Transverse colon (tissue), 4 donors: ENCODE measurements around the gene CRYGA. TPM values are rescaled to one million over a fixed set of nuclear protein-coding genes. Genes with fewer than 3 reads are reported as not detected.

Experiments used
- DNase-seq: peaks from one replicate; pipeline ENCODE4 v3.0.0-alpha.2; 2019
- H3K27ac ChIP-seq, 4 donors: fragments of 200-600 bp; sonication (generic); 2 replicates each; pipeline ENCODE4 v1.5.1; 2016 to 2018; ENCODE audit warnings: inconsistent platforms in 4 of 4
- H3K27me3 ChIP-seq: fragments of 200-600 bp; sonication (generic); 2 replicates; pipeline ENCODE4 v1.5.1; 2017; ENCODE audit warnings: inconsistent platforms
- H3K36me3 ChIP-seq, 4 donors: fragments of 200-600 bp; sonication (generic); 2 replicates each; pipeline ENCODE4 v1.5.1; 2017 to 2019; ENCODE audit warnings: inconsistent platforms in 4 of 4
- H3K4me1 ChIP-seq, 4 donors: fragments of 200-600 bp; sonication (generic); 2 replicates each; pipeline ENCODE4 v1.5.1; 2017 to 2020; ENCODE audit warnings: inconsistent platforms in 4 of 4
- H3K4me3 ChIP-seq, 4 donors: fragments of 200-600 bp; sonication (generic); 1 replicate in 1 of 4; 2 replicates in 3 of 4; pipeline versions ENCODE4 v1.5.1 to v1.6.1; 2017 to 2019; ENCODE audit warnings: inconsistent platforms in 4 of 4
- H3K9me3 ChIP-seq, 2 donors: fragments of 200-600 bp; sonication (generic); 2 replicates each; pipeline ENCODE4 v1.5.1; 2017 to 2019; ENCODE audit warnings: inconsistent platforms in 2 of 2
- CTCF ChIP-seq, 5 experiments: fragments of 200-600 bp in 3 of 5; fragments of 450-650 bp in 2 of 5; sonication (generic) in 3 of 5; IDR thresholded peaks; 1 replicate in 2 of 5; 2 replicates in 3 of 5; pipeline ENCODE4 v1.5.1; 2016 to 2017; ENCODE audit warnings: antibody characterized with exemption in 5 of 5, inconsistent platforms in 3 of 5, mild to moderate bottlenecking in 2 of 5, moderate library complexity in 1 of 5
- EP300 ChIP-seq: sonication (generic); formaldehyde crosslinking; IDR thresholded peaks from one replicate; pipeline ENCODE4 v1.6.1; 2017; ENCODE audit warnings: antibody characterized with exemption, low read depth
- POLR2A ChIP-seq: fragments of 450-650 bp; IDR thresholded peaks from one replicate; pipeline ENCODE4 v1.6.1; 2016; ENCODE audit warnings: antibody characterized with exemption, mild to moderate bottlenecking, moderate library complexity
- POLR2AphosphoS5 ChIP-seq, 3 donors: sonication (generic); formaldehyde crosslinking; IDR thresholded peaks; one replicate each; pipeline ENCODE4 v1.6.1; 2016; ENCODE audit warnings: antibody characterized with exemption in 3 of 3
- WGBS, 2 donors: methylation state at CpG; one replicate each; pipeline ENCODE4 v1.1.5; 2018; ENCODE audit warnings: low coverage in 1 of 2; 5-methylcytosine and 5-hydroxymethylcytosine counted together
- in situ Hi-C, 4 donors: fragments of 200-750 bp; cut with MboI; loops; one replicate each; pipeline versions ENCODE4 v1.15.0 to v1.15.1; 2017; ENCODE audit warnings: low sequenced_read_pairs in 3 of 4, low pct_ligation_motif_present in 1 of 4, low pct_unique_long_range_greater_than_20kb in 1 of 4
- intact Hi-C: fragments of 100-400 bp; cut with DNase I; formaldehyde crosslinking; loops from one replicate; pipeline ENCODE4 v1.15.1; 2023; ENCODE audit warnings: low total_unique reads
- total RNA-seq, 4 donors: library from RNA; depleted of rRNA; stranded (reverse); fragments of >200 nt; gene quantifications; one replicate each; pipeline ENCODE4 v1.1.0, GENCODE V29; 2016

CRYGA gene
- total RNA-seq, 4 donors from 2014 or later = not detected

GRCh38 chr2:208183526-208183925 is 20.1 kb upstream of the CRYGA start:
- peaks cover 6% of the 10 kb centered on the region for H3K27me3 ChIP-seq
- H3K36me3 ChIP-seq = no peaks in the 10 kb centered on the region
- no peak overlapping the region for H3K27ac ChIP-seq
- DNase-seq = no peak
- in situ Hi-C loops (no loop called here), intact Hi-C loops (no loop called here)
- no peaks in the 10 kb centered on the region for H3K4me1 ChIP-seq
- no peaks in the 10 kb centered on the region for H3K9me3 ChIP-seq
- no peak overlapping the region for H3K4me3 ChIP-seq
- 59 to 70% methylated on average over 7 of the region's 7 CpGs for WGBS, 2 donors
- no peak for TF ChIP-seq EP300
- TF ChIP-seq CTCF (IDR thresholded peaks at IDR 0.05) = no peak
- TF ChIP-seq POLR2A = no peak
- TF ChIP-seq POLR2AphosphoS5 (IDR thresholded peaks at IDR 0.05) = no peak

GRCh38 chr2:208182835-208183234 is 19.4 kb upstream of the CRYGA start:
- in situ Hi-C loops (no loop called here), intact Hi-C loops (no loop called here)
- no peak for DNase-seq
- Histone ChIP-seq H3K27ac (no peak overlapping the region), H3K4me1 (no peaks in the 10 kb centered on the region), H3K4me3 (no peak overlapping the region), H3K27me3 (peaks cover 6% of the 10 kb centered on the region), H3K36me3 (no peaks in the 10 kb centered on the region), H3K9me3 (no peaks in the 10 kb centered on the region)
- TF ChIP-seq EP300 (no peak), CTCF (IDR thresholded peaks at IDR 0.05) (no peak), POLR2AphosphoS5 (IDR thresholded peaks at IDR 0.05) (no peak), POLR2A (no peak)
- WGBS, 2 donors = 80 to 86% methylated on average over 1 to 3 of the region's 3 CpGs

- WGBS, 2 donors = 61 to 88% methylated on average over 1 to 4 of the region's 4 CpGs
- intact Hi-C loops = no loop called here
These were observed 15.7 kb upstream of the CRYGA start for GRCh38 chr2:208179028-208179609.

GRCh38 chr2:208175840-208176153 is 12.4 kb upstream of the CRYGA start:
- DNase-seq = no peak
- Histone ChIP-seq H3K27ac (no peak overlapping the region), H3K27me3 (no peaks in the 10 kb centered on the region), H3K9me3 (no peaks in the 10 kb centered on the region), H3K36me3 (no peaks in the 10 kb centered on the region), H3K4me1 (no peaks in the 10 kb centered on the region), H3K4me3 (no peak overlapping the region)
- WGBS, 2 donors = 50 to 79% methylated on average over 1 to 6 of the region's 6 CpGs
- in situ Hi-C loops = loop anchor here in 1 of 4 donors (10.0 kb wide), 1 partner anchor 69 kb away; no protein-coding TSS in a partner anchor
- TF ChIP-seq POLR2A = no peak
- TF ChIP-seq POLR2AphosphoS5 (IDR thresholded peaks at IDR 0.05) = no peak
- TF ChIP-seq EP300 = no peak
- no peak for TF ChIP-seq CTCF (IDR thresholded peaks at IDR 0.05)
- intact Hi-C loops = no loop called here

More at GRCh38 chr2:208179028-208179609, 15.7 kb upstream of the CRYGA start:
- H3K36me3 ChIP-seq = no peaks in the 10 kb centered on the region
- H3K27ac ChIP-seq = no peak overlapping the region
- no peaks in the 10 kb centered on the region for H3K9me3 ChIP-seq
- no peaks in the 10 kb centered on the region for H3K27me3 ChIP-seq
- H3K4me1 ChIP-seq = no peaks in the 10 kb centered on the region
- H3K4me3 ChIP-seq = no peak overlapping the region
- in situ Hi-C loops = loop anchor here in 1 of 4 donors (10.0 kb wide), 1 partner anchor 66 kb away; no protein-coding TSS in a partner anchor
- no peak for DNase-seq
- no peak for TF ChIP-seq EP300
